Inflammatory macrophage (primary cell): ENCODE results near the gene TOMM20L.

Experiments used
- DNase-seq, 2 donors: peaks; one replicate each; pipeline ENCODE4 v3.0.0-alpha.2; 2020 to 2022

Gene TOMM20L

GRCh38 chr14:58427281-58428117, 31.8 kb downstream of the TOMM20L start, which contains the start of the genes KIAA0586 and TIMM9:
Gene KIAA0586, plus strand, starts transcription at chr14:58427719. Its CDS starts 546 bp downstream, at chr14:58428265.
Gene TIMM9, minus strand, starts transcription at chr14:58427531. Its CDS starts 15,586 bp downstream, at chr14:58411945.
- peak; percentile 99 for DNase-seq

DNA sequence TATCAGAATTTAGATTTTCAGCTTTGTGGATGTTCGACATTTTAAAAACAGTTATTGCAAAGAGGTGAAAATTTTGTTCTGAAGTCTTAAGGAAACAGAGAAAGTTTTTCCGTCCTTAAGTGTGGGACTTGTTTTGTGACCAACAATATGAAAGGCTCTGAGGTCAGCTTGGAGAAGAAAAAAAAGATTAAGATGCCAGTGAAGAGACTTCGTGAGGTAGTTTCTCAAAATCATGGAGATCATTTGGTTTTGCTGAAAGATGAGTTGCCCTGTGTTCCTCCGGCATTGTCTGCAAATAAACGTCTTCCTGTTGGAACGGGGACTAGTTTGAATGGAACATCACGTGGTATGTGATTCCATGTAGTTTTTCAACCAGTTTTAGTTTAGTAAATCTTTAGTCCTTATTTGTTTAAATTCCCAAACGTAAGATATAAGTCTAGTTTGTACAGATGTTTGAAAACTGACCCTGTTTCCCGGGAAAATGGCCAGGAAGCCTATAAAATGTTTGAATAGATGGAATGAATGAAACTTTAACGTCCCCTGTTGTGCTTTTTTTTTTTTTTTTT, 32.5 kb downstream of the TOMM20L start:
- peak; percentile 36 to 47 for DNase-seq

DNA sequence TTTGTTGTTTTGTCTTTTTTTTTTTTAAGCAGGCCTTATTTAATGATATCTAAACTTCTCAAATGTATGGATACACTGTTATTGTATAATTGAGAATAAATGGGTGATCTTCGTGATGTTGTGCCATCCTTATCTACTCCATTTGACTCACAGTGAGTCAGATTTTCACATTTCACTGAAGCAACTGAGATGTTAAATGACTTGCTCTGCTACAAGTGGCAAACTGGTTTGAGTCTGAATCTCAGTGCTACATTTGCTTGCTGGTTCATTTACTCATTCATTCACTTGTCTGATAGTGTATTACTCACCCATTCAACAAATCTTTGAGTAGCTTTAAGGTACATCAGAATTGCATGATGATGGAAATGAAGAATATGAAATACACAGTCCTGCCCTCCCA, 34.4 kb downstream of the TOMM20L start:
- no peak for DNase-seq

GRCh38 chr14:58439476-58439875, 43.7 kb downstream of the TOMM20L start:
- DNase-seq = peak; percentile 44 to 94

GRCh38 chr14:58444627-58445026, 48.9 kb downstream of the TOMM20L start:
- DNase-seq = no peak

DNA sequence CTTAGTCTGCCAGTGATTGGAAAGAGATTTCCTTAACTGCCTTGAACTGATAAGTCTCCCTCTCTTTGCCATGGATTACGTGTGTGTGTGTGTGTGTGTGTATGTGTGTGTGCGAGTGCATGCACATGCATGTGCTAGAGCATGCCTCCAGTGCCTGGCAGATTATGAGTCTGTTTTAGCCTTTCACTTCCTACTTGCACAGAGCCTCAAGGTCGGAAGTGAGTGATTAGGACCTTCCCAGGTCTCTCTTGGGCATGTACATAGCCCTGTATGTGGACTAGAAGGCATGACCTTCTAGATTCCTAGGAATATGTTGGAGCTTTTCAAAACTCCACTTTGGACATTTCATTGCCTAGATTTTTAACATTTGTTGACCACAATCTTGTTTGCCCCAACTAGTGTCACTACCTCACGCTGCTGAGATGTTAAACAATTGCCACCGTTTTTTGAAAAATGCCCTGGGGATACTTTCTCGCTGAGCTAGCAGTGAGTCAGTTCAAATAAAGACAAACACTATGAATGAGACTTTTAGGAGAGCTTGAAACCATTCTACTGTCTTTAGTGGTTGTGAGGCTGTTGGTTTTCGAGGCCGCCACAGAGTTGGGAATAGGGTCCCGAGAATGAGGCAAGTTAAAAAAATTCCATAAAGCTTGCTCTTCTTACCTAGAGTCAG, 60.0 kb downstream of the TOMM20L start:
- DNase-seq = no peak
